ENCODE data around the gene RPGRIP1L.

RPGRIP1L gene

DNA sequence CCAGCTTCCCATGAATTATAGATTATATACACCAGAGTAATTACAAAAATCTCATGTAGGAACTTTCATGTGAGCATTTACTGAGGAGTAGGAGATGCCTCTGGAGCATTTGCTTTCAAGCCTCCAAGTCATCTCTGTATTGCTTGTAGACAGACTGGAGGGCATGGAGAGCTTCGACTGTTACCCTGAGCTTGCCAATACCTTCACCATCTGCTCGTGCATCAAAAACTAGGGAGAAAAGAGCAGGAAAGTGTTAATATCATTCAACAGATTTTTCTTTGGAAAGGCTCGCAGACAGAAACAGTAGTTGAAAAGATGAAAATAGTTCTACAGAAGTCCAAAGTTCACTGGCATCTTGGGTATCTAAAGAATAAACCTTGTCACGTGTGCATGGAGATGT lies 101.7 kb downstream of the RPGRIP1L start:
- Histone ChIP-seq H3K79me2 (no peaks in the 10 kb centered on the region), H3K27ac (no peak overlapping the region), H3K9ac (no peak overlapping the region), H2AFZ (no peak overlapping the region), H3K36me3 (ENCODE audit: control insufficient read depth, insufficient read depth, low read length) (no peaks in the 10 kb centered on the region), H3K4me3 (ENCODE audit: low read depth, low read length) (no peak overlapping the region), H3K4me1 (no peaks in the 10 kb centered on the region), H3K4me2 (ENCODE audit: low read length) (no peak overlapping the region), H3K27me3 (ENCODE audit: control insufficient read depth, insufficient read depth, low read length) (no peaks in the 10 kb centered on the region), H3K9me3 (ENCODE audit: control insufficient read depth, low read length) (no peaks in the 10 kb centered on the region)
- TF ChIP-seq, protein P1, sequence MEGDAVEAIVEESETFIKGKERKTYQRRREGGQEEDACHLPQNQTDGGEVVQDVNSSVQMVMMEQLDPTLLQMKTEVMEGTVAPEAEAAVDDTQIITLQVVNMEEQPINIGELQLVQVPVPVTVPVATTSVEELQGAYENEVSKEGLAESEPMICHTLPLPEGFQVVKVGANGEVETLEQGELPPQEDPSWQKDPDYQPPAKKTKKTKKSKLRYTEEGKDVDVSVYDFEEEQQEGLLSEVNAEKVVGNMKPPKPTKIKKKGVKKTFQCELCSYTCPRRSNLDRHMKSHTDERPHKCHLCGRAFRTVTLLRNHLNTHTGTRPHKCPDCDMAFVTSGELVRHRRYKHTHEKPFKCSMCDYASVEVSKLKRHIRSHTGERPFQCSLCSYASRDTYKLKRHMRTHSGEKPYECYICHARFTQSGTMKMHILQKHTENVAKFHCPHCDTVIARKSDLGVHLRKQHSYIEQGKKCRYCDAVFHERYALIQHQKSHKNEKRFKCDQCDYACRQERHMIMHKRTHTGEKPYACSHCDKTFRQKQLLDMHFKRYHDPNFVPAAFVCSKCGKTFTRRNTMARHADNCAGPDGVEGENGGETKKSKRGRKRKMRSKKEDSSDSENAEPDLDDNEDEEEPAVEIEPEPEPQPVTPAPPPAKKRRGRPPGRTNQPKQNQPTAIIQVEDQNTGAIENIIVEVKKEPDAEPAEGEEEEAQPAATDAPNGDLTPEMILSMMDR (IDR thresholded peaks at IDR 0.05): no peak

- Histone ChIP-seq H3K4me1 (no peaks in the 10 kb centered on the region), H2AFZ (no peak overlapping the region), H3K27ac (no peak overlapping the region), H3K36me3 (ENCODE audit: control insufficient read depth, insufficient read depth, low read length) (no peaks in the 10 kb centered on the region), H3K4me2 (ENCODE audit: low read length) (no peak overlapping the region), H3K9me3 (ENCODE audit: control insufficient read depth, low read length) (no peaks in the 10 kb centered on the region), H3K27me3 (ENCODE audit: control insufficient read depth, insufficient read depth, low read length) (no peaks in the 10 kb centered on the region), H3K4me3 (ENCODE audit: low read depth, low read length) (no peak overlapping the region), H3K79me2 (no peaks in the 10 kb centered on the region), H3K9ac (no peak overlapping the region)
- TF ChIP-seq, protein P1 (IDR thresholded peaks at IDR 0.05): no peak
These were observed 103.0 kb downstream of the RPGRIP1L start for GRCh38 chr16:53600616-53601015.

GRCh38 chr16:53600126-53600525 lies 103.5 kb downstream of the RPGRIP1L start:
- Histone ChIP-seq H3K4me3 (ENCODE audit: low read depth, low read length) (no peak overlapping the region), H3K9me3 (ENCODE audit: control insufficient read depth, low read length) (no peaks in the 10 kb centered on the region), H3K79me2 (no peaks in the 10 kb centered on the region), H3K36me3 (ENCODE audit: control insufficient read depth, insufficient read depth, low read length) (no peaks in the 10 kb centered on the region), H3K27ac (no peak overlapping the region), H2AFZ (no peak overlapping the region), H3K4me1 (no peaks in the 10 kb centered on the region), H3K4me2 (ENCODE audit: low read length) (no peak overlapping the region), H3K9ac (no peak overlapping the region), H3K27me3 (ENCODE audit: control insufficient read depth, insufficient read depth, low read length) (no peaks in the 10 kb centered on the region)
- TF ChIP-seq, protein P1 (IDR thresholded peaks at IDR 0.05): no peak

GRCh38 chr16:53599548-53599947 lies 104.1 kb downstream of the RPGRIP1L start:
- TF ChIP-seq, protein P1 (IDR thresholded peaks at IDR 0.05): no peak
- Histone ChIP-seq H3K4me2 (ENCODE audit: low read length) (no peak overlapping the region), H3K4me1 (no peaks in the 10 kb centered on the region), H3K27me3 (ENCODE audit: control insufficient read depth, insufficient read depth, low read length) (no peaks in the 10 kb centered on the region), H3K9me3 (ENCODE audit: control insufficient read depth, low read length) (no peaks in the 10 kb centered on the region), H3K36me3 (ENCODE audit: control insufficient read depth, insufficient read depth, low read length) (no peaks in the 10 kb centered on the region), H2AFZ (no peak overlapping the region), H3K4me3 (ENCODE audit: low read depth, low read length) (no peak overlapping the region), H3K9ac (no peak overlapping the region), H3K27ac (no peak overlapping the region), H3K79me2 (no peaks in the 10 kb centered on the region)

DNA sequence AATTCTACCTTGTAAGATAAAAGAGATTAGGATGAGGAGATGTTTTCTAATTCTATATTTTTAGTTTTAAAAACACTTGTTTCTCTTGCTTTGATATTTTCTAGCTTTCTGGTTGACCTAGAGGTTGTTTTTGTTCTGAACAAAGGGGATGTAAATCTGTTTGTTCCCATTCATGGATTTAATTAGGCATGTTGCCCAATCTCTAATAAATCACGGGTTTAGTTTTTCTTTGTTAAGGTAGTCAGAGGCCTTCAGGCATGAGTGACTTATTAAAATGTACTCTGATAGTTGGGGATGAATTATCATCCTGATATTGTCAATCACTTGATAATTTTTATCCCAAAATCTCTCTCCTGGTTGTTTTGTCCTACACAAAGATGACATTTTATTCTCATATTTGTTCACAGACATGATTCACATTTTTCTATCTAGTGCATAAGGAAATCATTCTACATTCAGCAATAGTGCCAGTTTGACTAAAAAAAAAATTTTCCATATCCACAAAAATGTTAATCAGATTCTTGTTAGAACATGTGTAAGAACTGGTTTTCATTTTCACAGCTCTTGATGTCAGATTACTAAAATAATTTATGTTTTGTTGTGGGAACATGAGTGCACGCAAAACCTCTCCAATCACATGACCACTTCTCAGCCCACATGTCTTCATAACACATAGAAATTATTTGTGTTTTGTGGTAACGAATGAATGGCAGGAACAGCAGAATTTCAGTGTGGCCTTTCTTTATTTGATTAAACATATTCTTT lies 105.0 kb downstream of the RPGRIP1L start:
- no peaks in the 10 kb centered on the region for H3K79me2 ChIP-seq
- no peaks in the 10 kb centered on the region for H3K27me3 ChIP-seq (ENCODE audit: control insufficient read depth, insufficient read depth, low read length)
- no peaks in the 10 kb centered on the region for H3K4me1 ChIP-seq
- TF ChIP-seq, protein P1 (IDR thresholded peaks at IDR 0.05): no peak
- H3K9me3 ChIP-seq (ENCODE audit: control insufficient read depth, low read length): no peaks in the 10 kb centered on the region
- no peak overlapping the region for H2AFZ ChIP-seq
- H3K36me3 ChIP-seq (ENCODE audit: control insufficient read depth, insufficient read depth, low read length): no peaks in the 10 kb centered on the region
- H3K4me3 ChIP-seq (ENCODE audit: low read depth, low read length): no peak overlapping the region
- H3K4me2 ChIP-seq (ENCODE audit: low read length): no peak overlapping the region
- H3K27ac ChIP-seq: no peak overlapping the region
- no peak overlapping the region for H3K9ac ChIP-seq
